ENCODE measurements around the gene PBX4.

DNA sequence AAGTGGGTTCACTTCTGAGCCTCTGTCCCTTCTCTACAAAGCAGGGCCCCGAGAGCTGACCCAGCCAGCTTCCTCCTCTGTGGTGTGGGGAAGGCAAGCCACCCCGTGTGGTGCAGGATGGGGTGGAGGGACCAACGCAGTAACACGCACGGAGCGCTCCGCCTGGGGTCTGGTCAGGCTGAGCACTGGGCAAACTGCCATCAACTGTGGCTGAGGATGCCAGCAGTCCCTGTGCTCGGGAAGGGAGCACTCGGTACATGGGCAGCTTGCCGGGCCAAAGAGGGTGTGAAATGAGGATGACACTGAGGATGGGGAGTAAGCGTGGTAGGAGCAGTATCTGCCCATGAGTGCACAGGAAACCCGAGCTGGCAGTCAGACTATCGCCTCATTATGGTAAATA, 32.6 kb upstream of the PBX4 start:
- no peak for TF ChIP-seq EP300 (IDR thresholded peaks at IDR 0.05)
- TF ChIP-seq, protein P1, sequence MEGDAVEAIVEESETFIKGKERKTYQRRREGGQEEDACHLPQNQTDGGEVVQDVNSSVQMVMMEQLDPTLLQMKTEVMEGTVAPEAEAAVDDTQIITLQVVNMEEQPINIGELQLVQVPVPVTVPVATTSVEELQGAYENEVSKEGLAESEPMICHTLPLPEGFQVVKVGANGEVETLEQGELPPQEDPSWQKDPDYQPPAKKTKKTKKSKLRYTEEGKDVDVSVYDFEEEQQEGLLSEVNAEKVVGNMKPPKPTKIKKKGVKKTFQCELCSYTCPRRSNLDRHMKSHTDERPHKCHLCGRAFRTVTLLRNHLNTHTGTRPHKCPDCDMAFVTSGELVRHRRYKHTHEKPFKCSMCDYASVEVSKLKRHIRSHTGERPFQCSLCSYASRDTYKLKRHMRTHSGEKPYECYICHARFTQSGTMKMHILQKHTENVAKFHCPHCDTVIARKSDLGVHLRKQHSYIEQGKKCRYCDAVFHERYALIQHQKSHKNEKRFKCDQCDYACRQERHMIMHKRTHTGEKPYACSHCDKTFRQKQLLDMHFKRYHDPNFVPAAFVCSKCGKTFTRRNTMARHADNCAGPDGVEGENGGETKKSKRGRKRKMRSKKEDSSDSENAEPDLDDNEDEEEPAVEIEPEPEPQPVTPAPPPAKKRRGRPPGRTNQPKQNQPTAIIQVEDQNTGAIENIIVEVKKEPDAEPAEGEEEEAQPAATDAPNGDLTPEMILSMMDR (IDR thresholded peaks at IDR 0.05), result no peak

Data from tibial nerve (tissue), 4 donors.